ENCODE measurements around the gene TAF11. TPM values are rescaled to one million over a fixed set of nuclear protein-coding genes. Genes with fewer than 3 reads are reported as not detected.
"Not testable (repeated sequence)": the region's sequence is repeated elsewhere in the genome, so short reads cannot be mapped to it uniquely, and the experiment has no call there.

The TAF11 gene
- total RNA-seq, 1 donor, result 21.4 TPM

- Histone ChIP-seq H3K9me3 (ENCODE audit: low read depth, low read length) (no peaks in the 10 kb centered on the region), H3K4me3 (ENCODE audit: low read length) (peak within 1 kb of the TSS; percentile 96), H3K4me1 (ENCODE audit: insufficient read depth, low read length) (peaks cover 45% of the 10 kb centered on the region), H3K27me3 (ENCODE audit: insufficient read depth, low read length) (no peaks in the 10 kb centered on the region)
Observed at GRCh38 chr6:34888874-34889555, 1.2 kb upstream of the TAF11 start, which contains the start of gene ANKS1A. TSS of gene ANKS1A (plus strand) at chr6:34889255. CDS start at chr6:34889403, 148 bp downstream.

GRCh38 chr6:34888514-34888856 lies 643 bp upstream of the TAF11 start:
- Histone ChIP-seq H3K9me3 (ENCODE audit: low read depth, low read length) (no peaks in the 10 kb centered on the region), H3K4me1 (ENCODE audit: insufficient read depth, low read length) (peaks cover 45% of the 10 kb centered on the region), H3K4me3 (ENCODE audit: low read length) (peak overlapping the region; percentile 96), H3K27me3 (ENCODE audit: insufficient read depth, low read length) (no peaks in the 10 kb centered on the region)

GRCh38 chr6:34885837-34886236 lies 2.0 kb downstream of the TAF11 start:
- not testable (repeated sequence) for H3K27me3 ChIP-seq (ENCODE audit: insufficient read depth, low read length); H3K9me3 ChIP-seq (ENCODE audit: low read depth, low read length); H3K4me3 ChIP-seq (ENCODE audit: low read length)
- H3K4me1 ChIP-seq (ENCODE audit: insufficient read depth, low read length), result peaks cover 37% of the 10 kb centered on the region

DNA sequence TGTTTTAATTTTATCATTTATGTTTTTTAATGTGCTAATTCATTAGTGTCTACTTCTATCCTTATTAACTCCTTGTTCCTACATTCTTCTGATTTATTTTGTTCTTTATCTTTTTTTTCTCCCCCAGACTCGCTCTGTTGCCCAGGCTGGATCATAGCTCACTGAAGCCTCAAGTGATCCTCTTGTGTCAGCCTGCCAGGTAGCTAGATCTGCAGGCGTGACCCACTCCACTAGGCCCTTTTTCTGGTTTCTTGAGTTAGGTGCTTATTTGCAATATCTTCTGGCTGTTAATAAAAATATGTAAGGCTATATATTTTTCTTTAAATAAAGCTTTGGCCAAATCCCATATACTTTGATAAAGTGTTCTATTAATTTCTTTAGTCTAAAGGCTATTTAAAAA lies 2.8 kb downstream of the TAF11 start:
- H3K4me3 ChIP-seq (ENCODE audit: low read length), result no peak overlapping the region
- H3K4me1 ChIP-seq (ENCODE audit: insufficient read depth, low read length), result peaks cover 28% of the 10 kb centered on the region

DNA sequence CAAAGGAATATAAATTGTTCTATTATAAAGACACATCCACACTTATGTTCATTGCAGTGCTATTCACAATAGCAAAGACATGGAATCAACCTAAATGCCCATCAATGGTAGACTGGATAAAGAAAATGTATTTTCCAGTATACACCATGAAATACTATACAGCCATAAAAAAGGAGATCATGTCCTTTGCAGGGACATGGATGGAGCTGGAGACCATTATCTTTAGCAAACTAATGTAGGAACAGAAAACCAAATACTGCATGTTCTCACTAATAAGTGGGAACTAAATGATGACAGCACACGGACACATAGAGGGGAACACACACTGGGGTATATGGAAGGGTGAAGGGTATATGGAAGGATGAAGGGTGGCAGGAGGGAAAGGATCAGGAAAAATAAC lies 3.8 kb downstream of the TAF11 start:
- H3K9me3 ChIP-seq (ENCODE audit: low read depth, low read length); H3K4me3 ChIP-seq (ENCODE audit: low read length); H3K27me3 ChIP-seq (ENCODE audit: insufficient read depth, low read length): not testable (repeated sequence)
- peaks cover 25% of the 10 kb centered on the region for H3K4me1 ChIP-seq (ENCODE audit: insufficient read depth, low read length)

More for the DNA sequence above, 2.8 kb downstream of the TAF11 start:
- no peaks in the 10 kb centered on the region for H3K9me3 ChIP-seq (ENCODE audit: low read depth, low read length)
- H3K27me3 ChIP-seq (ENCODE audit: insufficient read depth, low read length), result no peaks in the 10 kb centered on the region

DNA sequence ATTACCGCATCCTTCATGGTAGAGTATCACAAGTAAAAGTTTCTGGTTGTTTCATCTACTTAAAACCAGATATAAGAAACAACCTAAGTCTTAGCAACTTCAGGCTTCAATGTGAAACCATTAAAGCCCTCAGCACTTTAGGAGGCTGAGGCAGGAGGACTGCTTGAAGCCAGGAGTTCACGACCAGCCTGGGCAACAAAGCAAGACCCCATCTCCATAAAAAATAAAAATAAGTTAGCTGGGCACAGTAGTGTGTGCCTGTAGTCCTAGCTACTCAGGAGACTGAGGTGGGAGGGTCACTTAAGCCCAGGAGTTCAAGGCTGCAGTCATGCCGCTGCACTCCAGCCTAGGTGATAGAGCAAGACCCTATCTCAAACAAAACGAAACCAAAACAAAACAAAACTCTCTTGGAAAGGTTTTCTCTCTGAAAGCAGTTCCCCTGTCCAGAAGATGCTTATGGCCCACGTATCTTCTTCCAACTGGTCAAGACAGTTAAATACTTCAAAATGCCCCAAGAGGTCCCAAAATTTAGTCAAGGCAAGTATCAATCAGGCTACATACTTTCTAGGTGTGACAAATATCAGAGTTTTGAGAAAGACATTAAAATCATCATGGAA lies 9.9 kb downstream of the TAF11 start:
- Histone ChIP-seq H3K4me3 (ENCODE audit: low read length) (no peak overlapping the region), H3K27me3 (ENCODE audit: insufficient read depth, low read length) (no peaks in the 10 kb centered on the region), H3K9me3 (ENCODE audit: low read depth, low read length) (no peaks in the 10 kb centered on the region), H3K4me1 (ENCODE audit: insufficient read depth, low read length) (no peaks in the 10 kb centered on the region)

DNA sequence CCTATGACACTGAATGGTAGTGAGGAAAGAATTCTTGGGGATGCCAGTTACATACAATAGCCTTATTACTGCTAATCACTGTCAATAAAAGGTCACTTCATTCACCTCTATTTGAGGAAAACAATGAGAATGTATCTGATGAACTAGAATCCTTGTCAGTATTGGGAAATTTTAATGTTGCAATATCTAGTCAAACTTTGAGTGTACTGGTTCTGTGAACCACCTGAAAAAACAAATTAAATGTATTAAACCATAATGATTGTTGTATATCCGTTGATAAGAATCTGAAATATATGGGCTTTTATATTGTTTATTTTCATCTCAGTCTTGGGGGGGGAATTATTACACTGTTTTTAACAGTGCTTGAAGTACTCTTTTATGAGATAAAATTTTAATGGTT lies 10.6 kb downstream of the TAF11 start:
- Histone ChIP-seq H3K9me3 (ENCODE audit: low read depth, low read length) (no peaks in the 10 kb centered on the region), H3K4me3 (ENCODE audit: low read length) (no peak overlapping the region), H3K4me1 (ENCODE audit: insufficient read depth, low read length) (no peaks in the 10 kb centered on the region), H3K27me3 (ENCODE audit: insufficient read depth, low read length) (no peaks in the 10 kb centered on the region)

DNA sequence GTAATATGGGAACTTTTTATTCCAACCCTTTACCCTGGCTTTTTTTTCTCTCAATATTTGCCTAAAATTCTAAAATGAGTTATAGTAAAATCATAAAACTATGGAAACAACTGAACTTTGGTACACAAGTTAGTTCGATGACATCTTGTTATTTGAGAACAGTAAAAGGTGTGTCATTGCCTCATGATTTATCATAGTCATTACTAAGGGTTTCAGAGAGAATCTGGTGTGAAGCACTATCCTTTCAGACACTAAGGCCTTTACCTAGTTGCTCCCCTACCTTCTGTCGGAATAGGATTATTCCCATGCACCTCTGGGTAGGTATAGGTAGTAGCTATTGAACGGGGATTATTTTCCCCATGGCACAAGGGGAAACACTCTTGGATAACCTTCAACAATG lies 11.4 kb downstream of the TAF11 start:
- Histone ChIP-seq H3K9me3 (ENCODE audit: low read depth, low read length) (no peaks in the 10 kb centered on the region), H3K4me3 (ENCODE audit: low read length) (no peak overlapping the region), H3K27me3 (ENCODE audit: insufficient read depth, low read length) (no peaks in the 10 kb centered on the region), H3K4me1 (ENCODE audit: insufficient read depth, low read length) (no peaks in the 10 kb centered on the region)

GRCh38 chr6:34875292-34876213 lies 12.3 kb downstream of the TAF11 start:
- no peaks in the 10 kb centered on the region for H3K9me3 ChIP-seq (ENCODE audit: low read depth, low read length)
- no peak overlapping the region for H3K4me3 ChIP-seq (ENCODE audit: low read length)
- H3K27me3 ChIP-seq (ENCODE audit: insufficient read depth, low read length), result no peaks in the 10 kb centered on the region
- no peaks in the 10 kb centered on the region for H3K4me1 ChIP-seq (ENCODE audit: insufficient read depth, low read length)

GRCh38 chr6:34872332-34872731 lies 15.5 kb downstream of the TAF11 start:
- Histone ChIP-seq H3K27me3 (ENCODE audit: insufficient read depth, low read length) (no peaks in the 10 kb centered on the region), H3K9me3 (ENCODE audit: low read depth, low read length) (no peaks in the 10 kb centered on the region), H3K4me1 (ENCODE audit: insufficient read depth, low read length) (no peaks in the 10 kb centered on the region)

DNA sequence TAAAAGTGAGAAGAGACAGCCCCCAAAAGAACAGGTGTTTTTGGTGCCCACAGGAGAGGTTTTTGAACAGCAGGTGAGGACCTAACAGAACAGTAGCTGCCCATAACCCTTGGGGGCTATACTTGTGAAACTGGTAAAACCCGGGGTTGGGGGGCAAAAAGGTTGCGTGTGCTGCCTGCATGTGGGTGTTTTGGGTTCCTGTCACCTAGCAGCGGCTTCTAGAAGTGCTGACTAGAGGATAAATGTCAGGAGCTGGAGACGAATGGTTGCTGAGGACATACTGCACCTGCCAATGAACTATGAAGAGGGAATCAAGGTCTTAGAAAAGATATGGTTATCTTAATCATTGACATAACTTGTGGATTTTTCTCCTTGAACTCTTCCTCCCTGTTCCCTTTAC lies 16.0 kb downstream of the TAF11 start:
- Histone ChIP-seq H3K27me3 (ENCODE audit: insufficient read depth, low read length) (no peaks in the 10 kb centered on the region), H3K9me3 (ENCODE audit: low read depth, low read length) (no peaks in the 10 kb centered on the region), H3K4me1 (ENCODE audit: insufficient read depth, low read length) (no peaks in the 10 kb centered on the region), H3K4me3 (ENCODE audit: low read length) (no peak overlapping the region)

More at GRCh38 chr6:34872332-34872731, 15.5 kb downstream of the TAF11 start:
- no peak overlapping the region for H3K4me3 ChIP-seq (ENCODE audit: low read length)

GRCh38 chr6:34867484-34867883 lies 20.4 kb downstream of the TAF11 start:
- no peaks in the 10 kb centered on the region for H3K4me1 ChIP-seq (ENCODE audit: insufficient read depth, low read length)
- no peaks in the 10 kb centered on the region for H3K9me3 ChIP-seq (ENCODE audit: low read depth, low read length)
- no peaks in the 10 kb centered on the region for H3K27me3 ChIP-seq (ENCODE audit: insufficient read depth, low read length)
- no peak overlapping the region for H3K4me3 ChIP-seq (ENCODE audit: low read length)

- no peaks in the 10 kb centered on the region for H3K27me3 ChIP-seq (ENCODE audit: insufficient read depth, low read length)
- no peaks in the 10 kb centered on the region for H3K9me3 ChIP-seq (ENCODE audit: low read depth, low read length)
- H3K4me3 ChIP-seq (ENCODE audit: low read length), result no peak overlapping the region
- no peaks in the 10 kb centered on the region for H3K4me1 ChIP-seq (ENCODE audit: insufficient read depth, low read length)
Observed at GRCh38 chr6:34866509-34866908, 21.3 kb downstream of the TAF11 start.

DNA sequence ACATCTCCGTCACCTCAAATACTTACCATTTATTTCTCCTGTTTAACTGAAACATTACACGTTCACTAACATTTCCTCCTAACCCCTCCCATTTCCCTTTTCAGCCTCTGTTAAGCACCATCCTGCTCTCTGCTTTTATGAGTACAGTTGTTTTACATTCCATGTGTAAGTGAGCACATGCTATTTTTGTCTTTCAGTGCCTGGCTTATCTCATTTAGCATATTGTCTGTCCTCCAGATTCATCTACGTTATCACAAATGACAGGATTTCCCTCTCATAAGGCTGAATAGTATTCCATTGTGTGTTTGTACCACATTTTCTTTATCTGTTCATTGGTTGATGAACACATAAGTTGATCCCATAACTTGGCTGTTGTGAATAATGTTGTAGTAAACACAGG lies 22.7 kb downstream of the TAF11 start:
- Histone ChIP-seq H3K4me1 (ENCODE audit: insufficient read depth, low read length) (no peaks in the 10 kb centered on the region), H3K27me3 (ENCODE audit: insufficient read depth, low read length) (no peaks in the 10 kb centered on the region), H3K9me3 (ENCODE audit: low read depth, low read length) (no peaks in the 10 kb centered on the region), H3K4me3 (ENCODE audit: low read length) (no peak overlapping the region)

DNA sequence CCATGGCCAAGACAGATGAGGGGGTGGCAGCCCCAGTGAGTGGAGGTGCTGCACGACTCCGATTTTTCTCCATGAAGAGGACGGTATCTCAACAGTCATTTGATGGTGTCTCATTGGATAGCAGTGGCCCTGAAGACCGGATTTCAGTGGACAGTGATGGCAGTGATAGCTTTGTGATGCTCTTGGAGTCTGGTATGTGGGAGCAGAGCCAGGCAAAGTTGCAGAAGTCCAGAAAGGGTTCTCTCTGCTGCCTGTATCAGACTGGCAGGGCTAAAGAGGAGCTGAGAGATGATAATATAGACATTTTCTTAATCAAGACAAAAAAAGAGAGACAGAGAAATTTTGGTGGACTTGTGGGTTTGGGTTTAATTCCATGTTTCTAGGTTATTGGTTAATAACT lies 23.8 kb downstream of the TAF11 start:
- Histone ChIP-seq H3K9me3 (ENCODE audit: low read depth, low read length) (no peaks in the 10 kb centered on the region), H3K27me3 (ENCODE audit: insufficient read depth, low read length) (no peaks in the 10 kb centered on the region), H3K4me1 (ENCODE audit: insufficient read depth, low read length) (no peaks in the 10 kb centered on the region), H3K4me3 (ENCODE audit: low read length) (no peak overlapping the region)
